Measurements from ENCODE around the gene TMC1.

The TMC1 gene

GRCh38 chr9:72614067-72614466 lies 92.7 kb downstream of the TMC1 start:
- DNase-seq (ENCODE audit: low read depth in 2 of 2): no peak

GRCh38 chr9:72615931-72616330 lies 94.5 kb downstream of the TMC1 start:
- DNase-seq (ENCODE audit: low read depth in 2 of 2): no peak

GRCh38 chr9:72618811-72619210 lies 97.4 kb downstream of the TMC1 start:
- DNase-seq (ENCODE audit: low read depth in 2 of 2): no peak

GRCh38 chr9:72622186-72622585 lies 100.8 kb downstream of the TMC1 start:
- DNase-seq (ENCODE audit: low read depth in 2 of 2): no peak

GRCh38 chr9:72623156-72623555 lies 101.7 kb downstream of the TMC1 start:
- DNase-seq (ENCODE audit: low read depth in 2 of 2): no peak

- no peak for DNase-seq (ENCODE audit: low read depth in 2 of 2)
These were observed 105.7 kb downstream of the TMC1 start for GRCh38 chr9:72627147-72627546.

- DNase-seq (ENCODE audit: low read depth in 2 of 2): peak; percentile 29 to 33
These were observed 106.6 kb downstream of the TMC1 start for GRCh38 chr9:72627956-72628540.

- no peak for DNase-seq (ENCODE audit: low read depth in 2 of 2)
These were observed 112.6 kb downstream of the TMC1 start for GRCh38 chr9:72633966-72634365.

- no peak for DNase-seq (ENCODE audit: low read depth in 2 of 2)
These were observed 113.8 kb downstream of the TMC1 start for GRCh38 chr9:72635197-72635596.

GRCh38 chr9:72636621-72637020 lies 115.2 kb downstream of the TMC1 start:
- DNase-seq (ENCODE audit: low read depth in 2 of 2): no peak

- DNase-seq (ENCODE audit: low read depth in 2 of 2): no peak
These were observed 122.2 kb downstream of the TMC1 start for GRCh38 chr9:72643651-72644050.

- DNase-seq (ENCODE audit: low read depth in 2 of 2): no peak
These were observed 124.7 kb downstream of the TMC1 start for GRCh38 chr9:72646061-72646460.

- no peak for DNase-seq (ENCODE audit: low read depth in 2 of 2)
These were observed 127.1 kb downstream of the TMC1 start for GRCh38 chr9:72648324-72649126.

- no peak for DNase-seq (ENCODE audit: low read depth in 2 of 2)
These were observed 127.7 kb downstream of the TMC1 start for GRCh38 chr9:72649127-72649442.

- no peak for DNase-seq (ENCODE audit: low read depth in 2 of 2)
These were observed 128.8 kb downstream of the TMC1 start for GRCh38 chr9:72650206-72650605.

- no peak for DNase-seq (ENCODE audit: low read depth in 2 of 2)
These were observed 134.6 kb downstream of the TMC1 start for GRCh38 chr9:72656021-72656420.

- DNase-seq (ENCODE audit: low read depth in 2 of 2): no peak
These were observed 135.6 kb downstream of the TMC1 start for GRCh38 chr9:72657023-72657422.

GRCh38 chr9:72658703-72659102 lies 137.3 kb downstream of the TMC1 start:
- no peak for DNase-seq (ENCODE audit: low read depth in 2 of 2)

GRCh38 chr9:72661401-72662135 lies 140.2 kb downstream of the TMC1 start:
- peak; percentile 32 to 43 for DNase-seq (ENCODE audit: low read depth in 2 of 2)

GRCh38 chr9:72665421-72665820 lies 144.0 kb downstream of the TMC1 start:
- DNase-seq (ENCODE audit: low read depth in 2 of 2): peak; percentile 35 to 44

GRCh38 chr9:72667181-72667580 lies 145.8 kb downstream of the TMC1 start:
- DNase-seq (ENCODE audit: low read depth in 2 of 2): no peak

- no peak for DNase-seq (ENCODE audit: low read depth in 2 of 2)
These were observed 153.6 kb downstream of the TMC1 start for GRCh38 chr9:72674961-72675360.

- DNase-seq (ENCODE audit: low read depth in 2 of 2): peak in 1 of 2 experiments; percentile 34
These were observed 154.2 kb downstream of the TMC1 start for GRCh38 chr9:72675586-72675985.
